IPS-15b (cell line): Measurements from ENCODE around the gene CLCN3.
A peak's percentile ranks its signal among the peaks of the same experiment; 100 is the strongest.
"Not testable (repeated sequence)": the region's sequence is repeated elsewhere in the genome, so short reads cannot be mapped to it uniquely, and the experiment has no call there.

Experiments used
- H3K27me3 ChIP-seq: one replicate; pipeline ENCODE4 v1.6.1; 2013; ENCODE audit warnings: low read length; ENCODE audit not compliant: control insufficient read depth, insufficient read depth
- H3K36me3 ChIP-seq: one replicate; pipeline ENCODE4 v1.6.1; 2013; ENCODE audit warnings: low read length; ENCODE audit not compliant: control insufficient read depth, insufficient read depth
- H3K4me1 ChIP-seq: one replicate; pipeline ENCODE4 v1.6.1; 2013; ENCODE audit warnings: mild to moderate bottlenecking, low read length; ENCODE audit not compliant: control insufficient read depth, insufficient read depth
- H3K4me3 ChIP-seq: one replicate; pipeline ENCODE4 v1.5.1; 2013; ENCODE audit warnings: low read depth, low read length
- H3K9ac ChIP-seq: one replicate; pipeline ENCODE4 v1.6.1; 2013; ENCODE audit warnings: low read depth, mild to moderate bottlenecking, low read length
- H3K9me3 ChIP-seq: one replicate; pipeline ENCODE4 v1.6.1; 2013; ENCODE audit warnings: mild to moderate bottlenecking, low read length; ENCODE audit not compliant: control insufficient read depth, insufficient read depth

Gene CLCN3

DNA sequence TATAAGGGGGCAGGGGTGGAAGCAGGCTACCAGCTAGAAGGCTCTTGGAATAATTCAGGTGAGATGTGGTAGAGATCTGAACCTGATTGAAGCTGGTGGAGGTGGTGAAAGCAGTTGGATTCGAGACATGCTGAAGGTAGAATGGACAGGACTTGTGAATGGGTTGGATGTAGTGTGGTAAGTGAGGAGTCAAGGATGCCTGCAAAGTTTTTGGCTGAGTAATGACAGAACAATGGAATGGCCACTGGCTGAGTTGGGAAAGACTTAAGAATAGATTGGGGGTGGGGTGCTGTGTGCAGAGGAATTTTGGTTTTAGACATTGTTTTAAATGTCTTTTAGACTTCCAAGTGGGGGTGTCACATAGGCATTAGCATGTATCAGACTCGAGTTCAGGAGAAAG, 103.9 kb downstream of the CLCN3 start:
- Histone ChIP-seq H3K27me3 (no peaks in the 10 kb centered on the region), H3K4me1 (peaks cover 2% of the 10 kb centered on the region), H3K9me3 (no peaks in the 10 kb centered on the region), H3K9ac (no peak overlapping the region), H3K4me3 (no peak overlapping the region), H3K36me3 (no peaks in the 10 kb centered on the region)

DNA sequence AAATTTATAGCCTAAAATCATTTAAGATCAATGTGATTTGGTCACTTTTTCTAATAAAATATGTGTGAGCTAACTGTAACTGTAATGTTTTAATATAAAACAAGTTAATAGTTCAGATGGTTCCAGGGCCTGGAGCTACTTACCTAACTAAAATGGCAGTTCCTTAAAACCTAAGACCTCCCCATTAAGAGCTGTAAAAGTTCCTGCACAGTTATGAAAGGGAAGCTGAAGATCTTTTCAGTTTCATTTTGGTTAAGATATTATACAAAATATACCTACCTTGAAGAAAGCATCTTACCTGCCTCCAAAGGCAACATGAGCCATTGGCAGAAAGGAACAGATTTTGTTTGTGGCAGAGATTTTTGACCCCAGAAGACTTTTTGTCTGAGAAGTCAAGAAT, 107.2 kb downstream of the CLCN3 start:
- no peak overlapping the region for H3K9ac ChIP-seq
- peaks cover 2% of the 10 kb centered on the region for H3K4me1 ChIP-seq
- H3K36me3 ChIP-seq = no peaks in the 10 kb centered on the region
- no peaks in the 10 kb centered on the region for H3K9me3 ChIP-seq
- H3K4me3 ChIP-seq = no peak overlapping the region
- no peaks in the 10 kb centered on the region for H3K27me3 ChIP-seq

DNA sequence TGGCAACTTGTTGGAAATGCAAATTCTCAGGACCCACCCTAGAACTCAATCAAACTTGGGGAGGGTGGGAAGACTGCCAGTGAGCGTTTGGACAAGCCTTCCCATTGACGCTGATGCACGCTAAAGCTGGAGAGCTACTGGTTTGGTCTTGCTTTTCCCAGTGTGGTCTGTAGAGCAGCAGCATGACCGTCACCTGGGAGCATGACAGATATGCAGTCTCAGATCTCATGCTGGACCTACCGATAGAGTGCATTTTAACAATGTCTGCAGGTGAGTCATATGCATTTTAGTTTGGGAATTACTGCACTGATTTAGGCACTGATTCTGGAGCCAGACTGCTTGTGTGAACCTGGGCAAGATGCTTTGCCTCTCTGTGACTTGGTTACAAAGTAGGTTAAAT, 110.2 kb downstream of the CLCN3 start:
- H3K9me3 ChIP-seq = no peaks in the 10 kb centered on the region
- H3K4me3 ChIP-seq = no peak overlapping the region
- no peaks in the 10 kb centered on the region for H3K27me3 ChIP-seq
- H3K9ac ChIP-seq = no peak overlapping the region
- H3K4me1 ChIP-seq = no peaks in the 10 kb centered on the region
- H3K36me3 ChIP-seq = no peaks in the 10 kb centered on the region

DNA sequence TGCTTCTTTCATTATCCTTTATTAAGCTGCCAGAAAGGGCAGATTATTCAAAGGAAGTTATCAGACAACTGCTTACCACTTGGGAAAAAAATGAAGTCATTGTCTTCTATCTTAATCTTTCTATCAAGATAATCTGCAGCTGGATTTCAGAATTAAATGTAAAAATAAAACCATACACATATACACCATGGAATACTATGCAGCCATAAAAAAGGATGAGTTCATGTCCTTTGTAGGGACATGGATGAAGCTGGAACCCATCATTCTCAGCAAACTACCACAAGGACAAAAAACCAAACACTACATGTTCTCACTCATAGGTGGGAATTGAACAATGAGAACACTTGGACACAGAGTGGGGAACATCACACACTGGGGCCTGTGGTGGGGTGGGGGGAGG, 118.2 kb downstream of the CLCN3 start:
- not testable (repeated sequence) for H3K4me3 ChIP-seq, H3K9me3 ChIP-seq, H3K9ac ChIP-seq, H3K4me1 ChIP-seq, H3K36me3 ChIP-seq, H3K27me3 ChIP-seq

DNA sequence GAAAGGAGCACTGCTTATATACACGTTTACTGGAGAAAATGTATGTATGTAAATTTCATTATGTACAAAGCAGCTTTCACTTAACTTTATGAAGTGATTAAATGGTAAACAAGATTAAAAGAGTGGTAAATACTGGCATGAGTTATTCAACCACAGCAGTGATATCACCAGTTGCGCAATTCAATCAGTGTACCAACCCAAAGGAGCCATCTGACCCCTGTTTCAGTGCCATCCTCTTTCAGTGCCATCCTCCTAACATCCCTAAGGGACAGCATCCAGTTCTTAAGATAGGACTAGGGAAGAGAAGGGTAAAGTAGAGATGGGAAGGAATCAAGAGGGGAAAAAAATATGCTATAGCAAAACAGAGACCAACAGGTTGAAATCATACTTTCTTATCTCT, 121.2 kb downstream of the CLCN3 start:
- Histone ChIP-seq H3K9me3 (no peaks in the 10 kb centered on the region), H3K9ac (no peak overlapping the region), H3K4me1 (no peaks in the 10 kb centered on the region), H3K4me3 (no peak overlapping the region), H3K27me3 (no peaks in the 10 kb centered on the region), H3K36me3 (no peaks in the 10 kb centered on the region)

DNA sequence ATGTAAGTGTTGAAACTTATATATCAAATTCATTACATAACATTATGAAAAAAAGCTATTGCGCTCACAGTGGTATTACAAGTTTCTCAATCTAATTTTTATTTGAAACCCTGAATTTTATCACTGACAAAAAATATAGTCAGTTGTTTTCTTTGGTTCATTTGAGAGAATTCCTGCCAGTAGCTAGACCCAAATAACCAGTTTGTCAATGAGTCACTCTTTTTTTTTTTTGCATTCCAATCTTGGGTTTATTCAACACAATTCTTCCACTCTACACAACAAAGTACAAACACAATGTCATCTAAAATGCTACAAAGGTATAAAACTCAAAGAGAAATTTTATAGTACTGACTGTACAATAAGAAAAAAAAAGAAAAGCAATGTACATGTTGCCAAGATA, 124.2 kb downstream of the CLCN3 start:
- H3K9me3 ChIP-seq = no peaks in the 10 kb centered on the region
- H3K4me1 ChIP-seq = no peaks in the 10 kb centered on the region
- no peaks in the 10 kb centered on the region for H3K36me3 ChIP-seq
- no peak overlapping the region for H3K4me3 ChIP-seq
- H3K9ac ChIP-seq = no peak overlapping the region
- H3K27me3 ChIP-seq = no peaks in the 10 kb centered on the region

DNA sequence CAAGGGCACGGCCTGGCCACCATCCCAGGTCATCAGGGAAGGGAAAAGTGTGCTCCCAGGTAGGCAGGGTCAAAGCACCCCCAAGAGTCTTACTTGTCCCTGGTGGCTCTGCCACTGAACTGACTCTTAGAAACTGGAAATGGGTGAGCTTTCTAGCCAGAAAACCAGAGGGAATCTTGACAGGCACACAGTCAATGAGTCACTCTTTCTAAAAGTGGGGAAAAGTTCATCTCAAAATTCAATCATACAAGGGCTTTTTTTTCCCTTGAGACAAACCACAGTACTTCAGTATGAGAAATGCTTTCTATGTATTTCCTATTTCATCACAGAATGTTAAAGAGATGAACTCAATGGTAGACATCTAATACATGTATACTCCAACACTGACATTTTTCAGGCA, 124.9 kb downstream of the CLCN3 start:
- Histone ChIP-seq H3K9ac (no peak overlapping the region), H3K4me1 (no peaks in the 10 kb centered on the region), H3K27me3 (no peaks in the 10 kb centered on the region), H3K36me3 (no peaks in the 10 kb centered on the region), H3K4me3 (no peak overlapping the region), H3K9me3 (no peaks in the 10 kb centered on the region)

DNA sequence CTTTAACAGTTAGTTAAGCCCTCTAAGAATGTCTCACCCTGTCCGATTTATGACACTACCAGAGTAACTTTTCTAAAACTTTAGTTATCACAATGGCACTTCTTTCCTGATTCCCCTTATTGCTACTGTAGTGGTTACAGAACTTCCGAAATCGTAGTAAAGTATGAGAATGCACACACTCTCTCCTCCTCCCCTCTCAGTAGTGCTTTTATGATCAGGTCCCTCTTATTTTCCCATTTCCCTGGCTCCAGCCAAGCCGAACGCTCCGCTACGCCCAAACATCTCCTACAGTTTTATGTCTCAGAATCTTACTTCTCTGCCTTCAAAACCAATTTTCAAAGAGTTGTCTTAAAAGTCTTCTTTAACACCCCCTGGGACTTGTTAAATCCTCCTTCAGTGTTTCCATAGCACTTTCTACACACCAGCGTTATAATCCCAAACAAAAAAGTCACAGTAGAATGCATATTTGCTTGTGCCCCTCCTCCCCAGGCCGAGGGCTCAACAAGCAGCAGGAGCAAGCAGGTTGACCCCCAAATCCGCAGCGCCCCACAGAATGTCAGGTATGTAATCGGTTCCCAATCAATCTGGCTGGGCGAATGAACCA, 136.7 kb downstream of the CLCN3 start:
- peaks cover 2% of the 10 kb centered on the region for H3K36me3 ChIP-seq
- H3K4me1 ChIP-seq = peaks cover 7% of the 10 kb centered on the region
- H3K9me3 ChIP-seq = no peaks in the 10 kb centered on the region
- H3K9ac ChIP-seq = peak overlapping the region; percentile 32
- peaks cover 6% of the 10 kb centered on the region for H3K27me3 ChIP-seq
- peak overlapping the region; percentile 88 for H3K4me3 ChIP-seq

DNA sequence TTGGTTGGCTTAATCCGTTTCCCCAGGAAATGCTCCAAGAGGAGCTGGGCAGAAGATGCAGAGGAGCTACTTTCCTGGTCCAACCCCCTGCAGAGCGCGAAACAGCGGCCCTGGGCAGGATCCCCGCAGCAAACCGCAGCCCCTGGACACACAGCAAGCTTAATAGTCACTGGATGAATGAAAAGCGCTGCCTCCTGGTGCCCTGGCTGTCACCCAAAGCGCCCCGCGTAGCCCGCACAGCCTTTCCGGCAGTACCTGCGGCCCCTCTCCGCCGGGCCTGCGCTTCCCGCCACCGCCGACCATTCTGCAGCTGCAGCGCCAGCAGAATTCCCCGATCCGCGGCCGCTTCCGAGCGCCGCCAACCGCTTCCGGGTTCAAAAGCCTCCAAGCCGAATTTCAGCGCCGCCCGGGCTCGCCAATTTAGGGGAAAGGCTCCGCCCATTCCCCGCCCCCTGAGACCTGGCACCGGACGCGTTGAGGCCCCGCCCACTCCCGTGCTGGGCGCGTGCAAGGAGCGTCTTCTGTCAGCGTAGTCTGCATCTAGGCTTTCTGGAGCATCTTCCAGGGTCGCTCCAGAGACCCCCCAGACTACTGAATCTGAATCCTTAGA, 137.3 kb downstream of the CLCN3 start, which contains the start of gene HPF1:
Gene HPF1 (minus strand): TSS at position 370 of the 610 bp plus-strand sequence. CDS start 67 bp downstream, at position 303.
- no peaks in the 10 kb centered on the region for H3K36me3 ChIP-seq
- H3K9me3 ChIP-seq = no peaks in the 10 kb centered on the region
- peak within 1 kb of the TSS; percentile 88 for H3K4me3 ChIP-seq
- H3K9ac ChIP-seq = peak within 1 kb of the TSS; percentile 32
- peaks cover 6% of the 10 kb centered on the region for H3K27me3 ChIP-seq
- H3K4me1 ChIP-seq = peaks cover 7% of the 10 kb centered on the region

DNA sequence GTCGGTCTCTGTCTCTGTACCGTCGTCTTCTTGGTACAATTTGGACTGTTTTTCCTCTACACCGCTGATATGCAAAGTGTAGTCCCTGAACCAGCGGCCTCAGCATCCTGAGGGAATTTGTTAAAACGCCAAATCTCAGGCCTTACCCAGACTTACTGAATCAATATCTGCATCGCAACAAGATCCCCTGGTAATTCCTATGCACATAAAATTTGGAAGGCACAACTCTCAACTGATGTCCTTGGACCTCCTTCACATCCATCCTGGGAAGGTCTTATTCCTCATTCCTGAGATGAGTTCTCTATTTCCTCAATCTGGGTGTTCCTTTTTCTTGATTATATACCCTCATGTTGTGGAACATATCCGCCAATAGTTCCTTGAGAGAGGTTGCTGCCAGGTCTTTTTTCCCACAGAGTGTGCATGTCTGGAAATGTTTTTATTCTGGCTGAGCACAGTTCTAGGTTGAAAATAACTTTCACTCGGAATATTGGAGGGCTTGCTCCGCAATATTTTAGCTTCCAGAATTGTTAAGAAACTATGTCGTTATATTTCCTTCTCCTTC, 138.1 kb downstream of the CLCN3 start:
- H3K9me3 ChIP-seq = no peaks in the 10 kb centered on the region
- H3K9ac ChIP-seq = no peak overlapping the region
- H3K4me3 ChIP-seq = peak overlapping the region; percentile 43
- peaks cover 6% of the 10 kb centered on the region for H3K27me3 ChIP-seq
- H3K36me3 ChIP-seq = no peaks in the 10 kb centered on the region
- peaks cover 7% of the 10 kb centered on the region for H3K4me1 ChIP-seq

DNA sequence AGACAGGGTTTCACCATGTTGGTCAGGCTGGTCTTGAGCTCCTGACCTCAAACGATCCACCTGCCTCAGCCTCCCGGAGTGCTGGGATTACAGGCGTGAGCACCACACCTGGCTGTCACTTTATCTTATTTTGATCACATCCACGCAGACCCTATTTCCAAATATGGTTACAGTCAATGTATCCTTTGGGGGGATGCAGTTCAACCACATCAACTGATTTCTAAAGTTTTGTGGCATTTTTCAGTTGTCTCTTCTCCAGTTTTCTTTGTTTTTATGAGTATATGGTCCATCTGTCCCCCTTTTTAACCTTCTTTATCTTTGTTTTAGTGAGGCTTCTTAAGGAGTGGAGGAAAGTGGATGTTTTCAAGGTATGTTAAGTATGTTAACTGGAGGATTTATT, 141.5 kb downstream of the CLCN3 start:
- no peaks in the 10 kb centered on the region for H3K9me3 ChIP-seq
- H3K4me1 ChIP-seq = no peaks in the 10 kb centered on the region
- no peak overlapping the region for H3K4me3 ChIP-seq
- no peak overlapping the region for H3K9ac ChIP-seq
- no peaks in the 10 kb centered on the region for H3K36me3 ChIP-seq
- H3K27me3 ChIP-seq = peaks cover 6% of the 10 kb centered on the region

DNA sequence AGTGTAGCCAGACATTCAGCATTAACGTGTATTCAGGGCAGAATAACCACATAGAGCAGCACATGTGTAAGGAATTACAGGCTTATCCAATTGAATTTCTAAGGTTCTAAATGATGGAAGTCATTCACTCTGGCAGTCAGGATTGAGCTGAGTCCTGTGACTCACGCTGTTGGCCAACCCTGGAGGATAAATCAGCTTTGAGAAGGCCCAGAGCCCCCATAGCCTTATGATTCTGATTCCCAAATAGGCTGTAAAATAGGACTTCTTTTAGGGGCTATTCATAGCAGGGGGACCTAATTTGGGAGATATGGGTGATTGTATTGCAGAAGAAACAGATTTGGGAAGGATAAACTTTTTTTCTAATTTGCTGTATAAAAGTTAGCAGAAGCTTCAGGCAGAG, 145.5 kb downstream of the CLCN3 start:
- H3K4me1 ChIP-seq = no peaks in the 10 kb centered on the region
- no peaks in the 10 kb centered on the region for H3K27me3 ChIP-seq
- no peak overlapping the region for H3K9ac ChIP-seq
- no peaks in the 10 kb centered on the region for H3K9me3 ChIP-seq
- H3K4me3 ChIP-seq = no peak overlapping the region
- H3K36me3 ChIP-seq = no peaks in the 10 kb centered on the region
